ENCODE results near the gene SCNN1A. TPM values are rescaled to one million over a fixed set of nuclear protein-coding genes. Genes with fewer than 3 reads are reported as not detected.

SCNN1A gene
- total and polyA plus RNA-seq, 2 of the 13 experiments (the other 11 are each of a cell fraction or from before 2014, with no cell fraction given): 1.5 to 14.6 TPM

- TF ChIP-seq AKNA (CRISPR knock-in tag; IDR thresholded peaks at IDR 0.05; ENCODE audit: borderline replicate concordance): no peak
- no peak for TF ChIP-seq ZNF678 (CRISPR knock-in tag; IDR thresholded peaks at IDR 0.05)
- TF ChIP-seq HMGXB4 (CRISPR knock-in tag; IDR thresholded peaks at IDR 0.05; ENCODE audit: borderline replicate concordance in 1 of 2, low read depth in 1 of 2): no peak
- TF ChIP-seq FOXO4 (CRISPR knock-in tag; conservative IDR thresholded peaks at IDR 0.05): no peak
- TF ChIP-seq TEAD2 (CRISPR knock-in tag; IDR thresholded peaks at IDR 0.05): no peak
- no peak for TF ChIP-seq HOMEZ (CRISPR knock-in tag; IDR thresholded peaks at IDR 0.05; ENCODE audit: low read depth)
- TF ChIP-seq ZNF75D (CRISPR knock-in tag; IDR thresholded peaks at IDR 0.05; ENCODE audit: borderline replicate concordance): no peak
- no peak for TF ChIP-seq NFATC3 (CRISPR knock-in tag; IDR thresholded peaks at IDR 0.05)
- TF ChIP-seq ZNF24 (IDR thresholded peaks at IDR 0.05): no peak
- TF ChIP-seq THYN1 (CRISPR knock-in tag; IDR thresholded peaks at IDR 0.05; ENCODE audit: borderline replicate concordance, low read depth): no peak
- TF ChIP-seq BCL3 (CRISPR knock-in tag; IDR thresholded peaks at IDR 0.05): 0 out of 2 replicates have a peak, but pooled peaks have one; percentile 38
- no peak for TF ChIP-seq ZSCAN29 (CRISPR knock-in tag; conservative IDR thresholded peaks at IDR 0.05)
- TF ChIP-seq, protein P1, sequence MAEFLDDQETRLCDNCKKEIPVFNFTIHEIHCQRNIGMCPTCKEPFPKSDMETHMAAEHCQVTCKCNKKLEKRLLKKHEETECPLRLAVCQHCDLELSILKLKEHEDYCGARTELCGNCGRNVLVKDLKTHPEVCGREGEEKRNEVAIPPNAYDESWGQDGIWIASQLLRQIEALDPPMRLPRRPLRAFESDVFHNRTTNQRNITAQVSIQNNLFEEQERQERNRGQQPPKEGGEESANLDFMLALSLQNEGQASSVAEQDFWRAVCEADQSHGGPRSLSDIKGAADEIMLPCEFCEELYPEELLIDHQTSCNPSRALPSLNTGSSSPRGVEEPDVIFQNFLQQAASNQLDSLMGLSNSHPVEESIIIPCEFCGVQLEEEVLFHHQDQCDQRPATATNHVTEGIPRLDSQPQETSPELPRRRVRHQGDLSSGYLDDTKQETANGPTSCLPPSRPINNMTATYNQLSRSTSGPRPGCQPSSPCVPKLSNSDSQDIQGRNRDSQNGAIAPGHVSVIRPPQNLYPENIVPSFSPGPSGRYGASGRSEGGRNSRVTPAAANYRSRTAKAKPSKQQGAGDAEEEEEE (CRISPR knock-in tag; IDR thresholded peaks at IDR 0.05; ENCODE audit: borderline replicate concordance): no peak
- peak; percentile 32 for TF ChIP-seq RARA (CRISPR knock-in tag; IDR thresholded peaks at IDR 0.05)
- no peak for TF ChIP-seq ZC3H4 (CRISPR knock-in tag; IDR thresholded peaks at IDR 0.05; ENCODE audit: borderline replicate concordance)
- no peak for TF ChIP-seq RBFOX2 (IDR thresholded peaks at IDR 0.05; ENCODE audit: low read depth, low read length)
Measured at GRCh38 chr12:6340032-6340638, 35.2 kb downstream of the SCNN1A start (continued).

Measured in HepG2 (cell line).